ENCODE measurements around the gene GRAMD2A.
"Not testable (repeated sequence)": the region's sequence is repeated elsewhere in the genome, so short reads cannot be mapped to it uniquely, and the experiment has no call there.

Gene GRAMD2A

DNA sequence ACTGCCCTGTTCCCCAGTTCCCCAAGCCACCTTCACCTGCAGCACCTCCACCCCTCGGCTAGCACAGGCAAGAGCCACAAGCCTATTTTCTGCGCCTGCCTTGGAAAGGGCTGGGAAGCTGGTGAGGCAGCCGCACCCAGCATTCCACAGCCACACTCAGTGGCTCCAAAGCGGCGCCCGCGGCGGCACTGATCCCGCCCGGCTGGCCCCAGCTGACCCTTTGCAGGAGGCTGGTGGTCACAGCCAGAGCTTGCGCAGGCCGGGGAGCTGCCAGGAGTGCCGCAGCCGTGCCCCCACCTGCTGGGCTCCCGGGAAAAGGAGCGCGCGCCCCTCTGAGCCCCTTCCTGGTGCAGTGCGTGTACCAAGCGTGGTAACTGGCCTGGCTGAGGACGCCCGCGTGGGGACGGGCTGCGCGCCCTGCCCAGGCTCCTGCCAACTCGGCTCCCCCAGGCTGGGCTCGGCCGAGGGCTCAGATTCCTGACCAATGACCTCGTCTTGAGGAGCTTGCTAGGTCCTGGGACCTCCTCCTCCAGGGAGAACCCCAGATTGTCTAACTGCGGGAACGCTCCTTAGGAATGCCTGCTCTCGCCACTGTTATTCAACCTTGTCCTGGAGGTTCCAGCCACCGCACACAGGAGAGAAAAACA, 13.3 kb downstream of the GRAMD2A start:
- no peak for DNase-seq (ENCODE audit: low spot score)

GRCh38 chr15:72183781-72184164, 13.8 kb downstream of the GRAMD2A start:
- DNase-seq (ENCODE audit: low spot score), result no peak

DNA sequence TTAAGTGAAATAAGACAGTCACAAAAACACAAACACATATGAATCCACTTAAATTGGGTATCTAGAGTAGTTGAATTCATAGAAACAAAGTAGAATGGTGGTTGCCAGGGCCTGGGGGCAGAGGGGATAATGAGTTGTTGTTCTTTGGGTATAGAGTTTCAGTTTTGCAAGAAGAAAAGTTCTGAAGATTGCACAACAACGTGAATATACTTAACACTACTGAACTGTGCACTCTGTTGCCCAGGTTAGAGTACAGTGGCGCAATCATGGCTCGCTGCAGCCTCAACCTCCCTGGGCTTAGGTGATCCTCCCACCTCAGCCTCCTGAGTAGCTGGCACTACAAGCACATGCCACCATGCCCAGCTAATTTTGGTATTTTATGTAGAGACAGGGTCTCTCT, 14.9 kb downstream of the GRAMD2A start:
- no peak for DNase-seq (ENCODE audit: low spot score)

GRCh38 chr15:72182244-72182643, 15.3 kb downstream of the GRAMD2A start:
- no peak for DNase-seq (ENCODE audit: low spot score)

DNA sequence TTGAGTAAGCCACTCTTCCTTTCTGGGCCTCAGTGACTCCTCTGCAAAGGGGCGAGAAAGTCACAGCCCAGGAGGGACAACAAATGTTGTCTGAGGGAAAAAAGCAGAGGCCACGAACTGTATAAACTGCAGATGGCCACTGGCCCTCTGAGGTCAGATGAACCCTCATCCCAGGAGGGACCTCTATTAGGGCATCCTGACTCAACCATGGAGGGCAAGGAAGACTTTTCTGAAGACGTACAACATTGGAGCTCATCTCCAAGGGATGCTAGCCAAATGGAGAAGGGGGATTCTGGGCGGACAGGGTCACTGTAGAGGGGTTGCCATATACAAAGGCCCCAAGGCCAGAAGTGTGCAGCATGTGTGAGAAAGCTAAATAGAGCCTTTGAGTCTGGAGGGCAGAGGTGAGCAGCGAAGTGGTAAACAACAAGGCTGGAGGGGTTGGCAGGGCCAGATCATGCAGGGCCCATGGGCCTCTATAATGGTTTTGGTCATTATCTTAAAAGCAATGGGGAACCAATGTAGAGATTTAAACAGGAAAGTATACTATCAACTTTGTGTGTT, 16.7 kb downstream of the GRAMD2A start:
- DNase-seq (ENCODE audit: low spot score), result no peak

DNA sequence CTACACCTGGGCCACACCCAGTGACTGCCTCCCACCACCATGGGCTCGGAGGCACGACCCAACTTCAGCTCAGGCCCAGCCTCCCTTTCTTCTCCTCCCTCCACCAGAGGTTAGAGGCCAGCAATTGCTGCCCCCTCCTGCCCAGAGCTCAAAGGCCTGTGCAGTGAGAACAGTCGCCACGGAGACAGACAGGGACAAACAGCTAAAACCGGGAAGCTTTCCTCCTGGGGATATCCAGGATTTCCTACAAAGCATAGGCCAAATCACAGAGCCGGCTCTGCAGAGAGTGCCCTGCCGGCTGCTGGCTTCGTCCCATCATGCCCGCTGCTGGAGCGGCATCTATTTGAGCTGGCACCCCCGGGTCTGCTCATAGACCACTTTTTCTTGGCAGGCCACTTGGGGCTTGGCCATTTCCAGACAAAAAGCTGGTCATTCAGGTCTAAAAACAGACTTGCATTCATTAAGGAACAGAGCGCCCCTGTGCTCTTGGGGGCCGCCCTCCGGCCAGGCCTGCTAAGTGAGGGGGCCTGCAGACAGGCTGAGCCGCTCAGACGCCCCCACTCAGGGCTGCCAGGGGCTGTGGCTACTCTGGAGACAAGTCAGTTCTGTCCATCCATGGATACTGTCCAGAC, 17.5 kb downstream of the GRAMD2A start:
- no peak for DNase-seq (ENCODE audit: low spot score)

- DNase-seq (ENCODE audit: low spot score), result no peak
These were observed 18.5 kb downstream of the GRAMD2A start for GRCh38 chr15:72178976-72179585.

GRCh38 chr15:72176743-72177142, 20.8 kb downstream of the GRAMD2A start:
- no peak for DNase-seq (ENCODE audit: low spot score)

GRCh38 chr15:72176159-72176558, 21.4 kb downstream of the GRAMD2A start:
- no peak for DNase-seq (ENCODE audit: low spot score)

- DNase-seq (ENCODE audit: low spot score), result no peak
These were observed 22.2 kb downstream of the GRAMD2A start for GRCh38 chr15:72175186-72176044.

GRCh38 chr15:72174551-72175165, 22.9 kb downstream of the GRAMD2A start:
- no peak for DNase-seq (ENCODE audit: low spot score)

GRCh38 chr15:72173864-72174550, 23.6 kb downstream of the GRAMD2A start:
- no peak for DNase-seq (ENCODE audit: low spot score)

DNA sequence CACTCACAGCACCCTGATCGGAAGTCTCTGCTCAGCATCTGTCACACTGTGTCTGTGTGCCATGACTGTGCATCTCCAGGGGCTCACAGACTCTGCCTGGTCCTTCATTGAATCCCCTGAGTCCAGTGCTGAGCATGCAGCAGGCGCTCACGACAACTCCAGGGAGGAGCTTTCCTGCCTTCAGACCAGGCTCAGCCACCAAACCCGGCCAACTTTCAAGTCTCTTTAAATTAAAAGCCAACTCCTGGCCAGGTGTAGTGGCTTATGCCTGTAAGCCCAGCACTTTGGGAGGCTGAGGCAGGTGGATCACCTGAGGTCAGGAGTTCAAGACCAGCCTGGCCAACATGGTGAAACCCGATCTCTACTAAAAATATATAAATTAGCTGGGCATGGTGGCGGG, 24.2 kb downstream of the GRAMD2A start:
- no peak for DNase-seq (ENCODE audit: low spot score)

DNA sequence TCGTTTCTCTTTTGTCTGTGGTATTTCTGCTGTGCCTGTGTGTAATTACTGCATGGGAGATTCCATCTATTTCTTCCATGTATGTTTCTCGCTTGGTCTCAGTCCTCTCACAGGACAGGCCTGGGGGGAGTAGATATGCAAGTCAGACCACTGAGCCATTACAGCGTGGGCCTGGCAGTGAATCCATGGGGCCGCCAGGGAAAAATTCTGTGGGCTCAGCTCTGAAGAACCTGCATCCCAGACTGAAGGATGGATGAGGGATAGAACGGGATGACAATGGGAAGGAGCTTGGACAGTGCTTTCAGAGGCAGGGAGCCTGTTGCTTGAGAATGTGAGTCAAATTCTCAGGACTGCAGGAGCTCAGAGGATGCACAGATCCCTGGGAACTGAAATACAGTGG, 24.8 kb downstream of the GRAMD2A start:
- no peak for DNase-seq (ENCODE audit: low spot score)

DNA sequence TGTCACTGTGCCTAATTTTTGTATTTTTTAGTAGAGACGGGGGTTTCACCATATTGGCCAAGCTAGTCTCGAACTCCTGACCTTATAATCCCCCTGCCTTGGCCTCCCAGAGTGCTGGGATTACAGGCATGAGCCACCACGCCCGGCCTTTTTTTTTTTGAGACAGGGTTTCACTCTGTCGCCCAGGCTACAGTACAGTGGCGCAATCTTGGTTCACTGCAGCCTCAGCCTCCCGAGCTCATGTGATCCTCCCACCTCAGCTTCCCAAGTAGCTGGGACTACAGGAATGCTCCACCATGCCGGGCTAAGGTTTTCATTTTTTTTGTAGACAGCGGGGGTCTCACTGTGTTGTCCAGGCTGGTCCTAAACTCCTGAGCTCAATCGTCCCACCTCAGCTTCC, 25.6 kb downstream of the GRAMD2A start:
- not testable (repeated sequence) for DNase-seq (ENCODE audit: low spot score)

GRCh38 chr15:72170691-72171090, 26.9 kb downstream of the GRAMD2A start:
- DNase-seq (ENCODE audit: low spot score), result no peak

DNA sequence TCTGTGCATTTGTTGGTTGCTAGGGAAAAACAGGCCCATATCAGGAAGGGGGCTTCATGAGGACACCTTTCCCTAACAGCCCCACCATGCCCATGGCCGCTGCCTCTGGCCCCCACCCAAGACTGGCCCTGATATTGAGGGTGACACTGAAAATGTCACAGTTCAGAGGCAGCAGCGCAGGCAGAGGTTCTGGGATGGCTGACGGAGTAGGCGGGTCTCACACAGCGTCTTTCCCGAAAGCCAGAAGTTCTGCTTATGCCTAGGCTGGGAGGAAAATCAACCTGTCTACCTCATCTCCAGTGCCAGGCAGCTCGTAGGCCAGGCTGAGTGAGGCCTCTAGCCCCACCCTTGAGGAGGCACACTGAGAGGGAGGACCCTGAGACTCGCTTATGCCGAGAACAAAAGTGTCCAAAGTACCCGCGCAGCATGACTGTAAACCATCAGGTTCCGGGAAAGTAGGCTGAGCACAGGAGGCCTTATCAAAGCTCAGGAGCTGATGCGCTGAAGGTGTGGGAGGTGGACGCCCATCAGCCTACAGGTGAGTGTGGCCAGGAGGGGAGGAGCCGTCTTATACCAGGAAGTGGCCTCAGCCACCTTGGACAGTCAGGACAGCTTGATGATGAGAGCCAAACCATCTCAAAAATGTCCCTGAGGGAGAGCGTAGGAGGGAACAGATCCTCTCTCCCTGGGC, 27.5 kb downstream of the GRAMD2A start:
- DNase-seq (ENCODE audit: low spot score), result no peak

- DNase-seq (ENCODE audit: low spot score), result no peak
These were observed 28.2 kb downstream of the GRAMD2A start for GRCh38 chr15:72169236-72169920.

GRCh38 chr15:72168808-72169190, 28.8 kb downstream of the GRAMD2A start:
- DNase-seq (ENCODE audit: low spot score), result no peak
